A549 (cell line): ENCODE results near the gene MLH3. TPM values are rescaled to one million over a fixed set of nuclear protein-coding genes. Genes with fewer than 3 reads are reported as not detected.

ENCODE experiments used
- ATAC-seq, 2 experiments: fragments of 200-7000 bp in 1 of 2; fragments of >200 bp in 1 of 2; cut with Nextera tagmentation in 1 of 2; cut with Tn5 transposase in 1 of 2; 3 replicates each; pipeline versions ENCODE4 v1.8.0 to v1.9.1; 2018 to 2020; ENCODE audit warnings: mild to moderate bottlenecking in 1 of 2, moderate library complexity in 1 of 2
- CTCF ChIA-PET: fragments of 300-600 bp; sonication (Branson Sonifier 250); formaldehyde crosslinking; extraction: SDS; loops from one replicate; lab custom pipeline; 2021; ENCODE audit warnings: antibody characterized with exemption, inconsistent platforms; lab: Yijun Ruan, JAX
- POLR2A ChIA-PET: fragments of 350-600 bp; formaldehyde crosslinking; extraction: SDS; loops from one replicate; lab custom pipeline; 2021; ENCODE audit warnings: antibody characterized with exemption, inconsistent platforms; lab: Yijun Ruan, JAX
- DNase-seq, 2 experiments: peaks; one replicate each; pipeline versions ENCODE4 v3.0.0 to v3.0.0-alpha.2; 2011 to 2016; ENCODE audit warnings: low read depth in 1 of 2, low spot score in 1 of 2
- FAIRE-seq: peaks from 2 replicates; lab custom pipeline; 2011; peaks lifted over from hg19 to GRCh38; lab: Jason Lieb, UNC
- H3K27ac ChIP-seq, 2 experiments: fragments of >200 bp; sonication (Bioruptor Twin); formaldehyde crosslinking; 3 replicates each; pipeline ENCODE4 v1.5.1; 2016 to 2017
- H3K4me1 ChIP-seq: fragments of >200 bp; sonication (Bioruptor Twin); formaldehyde crosslinking; 3 replicates; pipeline ENCODE4 v1.6.1; 2016
- H3K4me2 ChIP-seq: fragments of >200 bp; sonication (Bioruptor Twin); formaldehyde crosslinking; 3 replicates; pipeline ENCODE4 v1.6.1; 2016
- H3K4me3 ChIP-seq: fragments of >200 bp; sonication (Bioruptor Twin); formaldehyde crosslinking; 3 replicates; pipeline ENCODE4 v1.5.1; 2016
- H3K9me3 ChIP-seq: fragments of >200 bp; sonication (Bioruptor Twin); formaldehyde crosslinking; 3 replicates; pipeline ENCODE4 v1.6.1; 2016
- ATOH8 ChIP-seq: fragments of 250-450 bp; sonication (Bioruptor Pico); IDR thresholded peaks from 2 replicates; pipeline ENCODE4 v1.5.0; 2020; ENCODE audit warnings: low read depth, mild to moderate bottlenecking, moderate library complexity
- BHLHE40 ChIP-seq: IDR thresholded peaks from 2 replicates; pipeline ENCODE4 v1.6.1; 2012; ENCODE audit warnings: low read depth, low read length, inconsistent platforms
- CTCF ChIP-seq: fragments of >200 bp; sonication (Bioruptor Twin); formaldehyde crosslinking; IDR thresholded peaks from 3 replicates; pipeline ENCODE4 v1.5.1; 2016
- ELK1 ChIP-seq: fragments of 150-350 bp; IDR thresholded peaks from 2 replicates; pipeline ENCODE4 v1.6.1; 2014; ENCODE audit warnings: low read depth, mild to moderate bottlenecking, low read length
- GATA3 ChIP-seq: IDR thresholded peaks from 2 replicates; pipeline ENCODE4 v1.6.1; 2012; ENCODE audit warnings: borderline replicate concordance
- KDM5A ChIP-seq: fragments of 200-600 bp; sonication (generic); IDR thresholded peaks from 2 replicates; pipeline ENCODE4 v1.6.1; 2016; ENCODE audit warnings: antibody characterized with exemption, mild to moderate bottlenecking
- MAFK ChIP-seq: fragments of 450-650 bp; IDR thresholded peaks from 2 replicates; pipeline ENCODE4 v1.6.1; 2014; ENCODE audit not compliant: partially characterized antibody
- RAD21 ChIP-seq, 2 experiments: fragments of >200 bp in 1 of 2; sonication (Bioruptor Twin) in 1 of 2; formaldehyde crosslinking in 1 of 2; IDR thresholded peaks in 1 of 2; conservative IDR thresholded peaks in 1 of 2; 2 replicates in 1 of 2; 3 replicates in 1 of 2; pipeline ENCODE4 v1.6.1; 2012 to 2018; ENCODE audit warnings: inconsistent platforms in 1 of 2
- RCOR1 ChIP-seq: fragments of 150-350 bp; IDR thresholded peaks from 2 replicates; pipeline ENCODE4 v1.6.1; 2014; ENCODE audit warnings: antibody characterized with exemption, low read length, low read depth
- RFX5 ChIP-seq: fragments of 450-650 bp; IDR thresholded peaks from 2 replicates; pipeline ENCODE4 v1.7.1; 2014; ENCODE audit warnings: antibody characterized with exemption, mild to moderate bottlenecking, moderate library complexity
- SMC3 ChIP-seq: fragments of >200 bp; sonication (Bioruptor Twin); formaldehyde crosslinking; IDR thresholded peaks from 3 replicates; pipeline ENCODE4 v1.6.1; 2018; ENCODE audit warnings: inconsistent platforms
- TP53 ChIP-seq: fragments of 250-450 bp; sonication (Bioruptor Pico); IDR thresholded peaks from 2 replicates; pipeline ENCODE4 v1.5.0; 2021; ENCODE audit warnings: mild to moderate bottlenecking, moderate library complexity
- WGBS: methylation state at CpG from one replicate; pipeline ENCODE4 v1.1.6; 2017; ENCODE audit errors: missing lambda C conversion rate; 5-methylcytosine and 5-hydroxymethylcytosine counted together
- polyA plus RNA-seq, 4 experiments: library from polyadenylated mRNA; depleted of rRNA in 3 of 4; stranded (reverse); fragments of >200 nt; fragmentation: RNase III in 1 of 4; extraction: RNeasy Plus Mini Kit Qiagen cat#74134 plus additional on column Dnase treatment in 1 of 4; gene quantifications; 2 replicates in 3 of 4; 3 replicates in 1 of 4; pipeline ENCODE4 v1.2.3, GENCODE V29; 2011 to 2017

Gene MLH3
- polyA plus RNA-seq, 2 of the 4 experiments (the other 2 are of a cell fraction) = 15.2 to 32.3 TPM

DNA sequence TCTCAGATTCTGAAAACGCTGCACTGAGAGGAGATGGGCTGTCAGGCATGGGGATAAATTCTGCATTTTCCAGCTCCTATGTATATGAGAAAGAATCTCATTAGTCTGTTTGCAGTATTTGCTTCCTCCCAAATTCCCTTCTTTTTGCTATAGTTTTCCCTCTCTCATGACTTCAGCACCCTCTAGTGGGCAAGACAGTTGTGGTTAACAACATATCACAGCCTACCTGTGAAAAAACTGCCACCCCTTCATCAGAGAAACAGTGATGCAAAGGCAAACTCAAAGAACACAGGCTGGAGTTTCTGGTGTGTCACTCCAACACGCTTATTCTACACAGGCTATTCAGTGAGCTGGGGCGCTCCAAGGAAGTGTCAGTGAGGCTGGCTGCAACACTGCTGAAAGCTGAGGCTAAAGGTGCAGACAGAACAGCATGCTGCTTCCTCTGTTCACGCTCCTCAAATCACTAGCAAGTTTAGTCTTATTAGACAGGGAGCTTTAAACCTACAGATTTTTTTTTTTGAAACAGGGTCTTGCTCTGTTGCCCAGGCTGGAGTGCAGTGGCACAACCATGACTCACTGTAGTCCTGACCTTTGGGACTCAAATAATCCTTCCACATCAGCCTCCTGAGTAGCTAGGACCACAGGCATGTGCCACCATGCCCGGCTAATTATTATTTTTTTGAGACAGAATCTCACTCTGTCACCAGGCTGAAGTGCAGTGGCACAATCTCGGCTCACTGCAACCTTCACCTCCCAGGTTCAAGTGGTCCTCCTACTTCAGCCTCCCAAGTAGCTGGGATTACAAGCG is 37.5 kb upstream of the MLH3 start:
- ATAC-seq (peak; percentile 90 to 94), DNase-seq (peak; percentile 43 to 63), FAIRE-seq (no peak)
- Histone ChIP-seq H3K4me1 (no peaks in the 10 kb centered on the region), H3K4me2 (no peak overlapping the region), H3K27ac (no peak overlapping the region), H3K9me3 (no peaks in the 10 kb centered on the region), H3K4me3 (no peak overlapping the region)
- CTCF ChIA-PET = interaction anchor here (0.6 to 13.1 kb wide), 78 partner anchors 8 to 483 kb away, joined by 3 to 148 read pairs (median 6); partner anchors contain the start of genes ACYP1, EIF2B2, MLH3 and PGF
- POLR2A ChIA-PET = interaction anchor here (1.3 to 1.4 kb wide), 2 partner anchors 19 to 207 kb away, joined by 3 to 6 read pairs; partner anchors contain the start of gene ZC2HC1C
- WGBS = 53% methylated on average over 7 of the region's 7 CpGs
- TF ChIP-seq SMC3 (peak; percentile 65), RAD21 (conservative IDR thresholded peaks at IDR 0.05 in 1 of 2, IDR thresholded peaks at IDR 0.05 in 1 of 2) (peak; percentile 84 to 93), TP53 (CRISPR knock-in tag) (no peak), CTCF (peak; percentile 86)

DNA sequence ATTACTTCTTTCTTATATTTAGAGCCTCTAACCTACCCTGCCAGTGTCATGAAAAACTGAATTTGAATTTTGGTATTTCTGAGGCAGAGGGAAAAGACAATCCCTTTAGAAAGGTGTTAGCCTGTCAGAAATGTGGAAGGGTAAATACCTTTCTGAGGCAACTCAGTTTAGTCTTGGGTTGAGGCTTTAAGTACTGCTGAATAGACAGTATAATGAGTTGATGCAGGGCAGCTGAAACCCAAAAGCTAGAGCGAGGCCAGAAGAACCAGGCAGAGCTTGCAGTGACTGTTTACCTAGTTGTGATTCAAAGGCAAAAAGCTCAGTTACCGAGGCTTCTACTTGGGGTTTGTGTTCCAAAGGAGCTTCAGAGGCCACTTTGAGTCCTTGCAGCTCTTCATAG is 36.9 kb upstream of the MLH3 start:
- Histone ChIP-seq H3K27ac (no peak overlapping the region), H3K4me3 (no peak overlapping the region), H3K9me3 (no peaks in the 10 kb centered on the region), H3K4me1 (no peaks in the 10 kb centered on the region), H3K4me2 (no peak overlapping the region)
- ChIA-PET POLR2A (interaction anchor here (1.3 to 1.4 kb wide), 2 partner anchors 19 to 207 kb away, joined by 3 to 6 read pairs; partner anchors contain the start of gene ZC2HC1C), CTCF (interaction anchor here (0.5 to 13.1 kb wide), 73 partner anchors 9 to 482 kb away, joined by 3 to 148 read pairs (median 6); partner anchors contain the start of genes ACYP1, EIF2B2, MLH3 and PGF)
- 54% methylated on average over 2 of the region's 2 CpGs for WGBS
- ATAC-seq (peak in 1 of 2 experiments; percentile 40; a peak in 3 of 6 replicates), FAIRE-seq (no peak), DNase-seq (no peak)
- TF ChIP-seq RCOR1 = no peak
- TF ChIP-seq KDM5A = no peak
- TF ChIP-seq MAFK = peak; percentile 63
- no peak for TF ChIP-seq RFX5
- TF ChIP-seq GATA3 = no peak
- TF ChIP-seq ELK1 = no peak

- Histone ChIP-seq H3K4me1 (no peaks in the 10 kb centered on the region), H3K4me3 (no peak overlapping the region), H3K4me2 (no peak overlapping the region), H3K9me3 (no peaks in the 10 kb centered on the region), H3K27ac (no peak overlapping the region)
- CTCF ChIA-PET = interaction anchor here (0.6 to 13.1 kb wide), 7 partner anchors 10 to 469 kb away, joined by 3 to 148 read pairs (median 5); partner anchors contain the start of genes ACYP1 and ZC2HC1C
- no peak for DNase-seq
- POLR2A ChIA-PET = no interaction called here
- ATAC-seq = peak; percentile 59 to 66; a peak in 3 of 6 replicates
- 67% methylated on average over 5 of the region's 5 CpGs for WGBS
- no peak for FAIRE-seq
- no peak for TF ChIP-seq BHLHE40
- TF ChIP-seq RAD21 (conservative IDR thresholded peaks at IDR 0.05 in 1 of 2, IDR thresholded peaks at IDR 0.05 in 1 of 2) = peak in 1 of 2 experiments; percentile 38; a peak in 2 of 5 replicates
- TF ChIP-seq CTCF = peak; percentile 33; the same call in 2 of the 3 replicates
- no peak for TF ChIP-seq ATOH8 (CRISPR knock-in tag)
These were observed 33.2 kb upstream of the MLH3 start for GRCh38 chr14:75084513-75084912.
